Measurements from ENCODE around the gene DDR1.

DNA sequence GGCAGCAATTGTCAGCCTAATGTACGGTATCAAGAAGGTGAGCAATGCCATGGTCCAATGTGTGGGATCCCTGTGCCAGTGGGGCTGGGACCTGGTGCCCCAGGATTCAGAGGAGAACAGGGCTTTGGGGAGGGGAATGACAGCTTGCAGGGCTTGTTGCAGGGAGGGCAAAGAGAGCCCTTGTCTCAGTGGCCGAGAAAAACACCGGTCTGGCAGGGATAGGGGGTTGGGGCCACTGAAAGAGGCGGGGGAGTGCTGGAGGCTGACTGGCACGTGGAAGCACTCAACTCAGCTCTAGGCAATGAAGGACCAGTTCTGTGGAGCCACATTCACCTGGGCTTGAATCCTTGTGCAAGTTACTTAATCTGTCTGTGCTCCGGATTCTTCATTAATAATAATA is 52.9 kb downstream of the DDR1 start:
- TF ChIP-seq, protein P1, sequence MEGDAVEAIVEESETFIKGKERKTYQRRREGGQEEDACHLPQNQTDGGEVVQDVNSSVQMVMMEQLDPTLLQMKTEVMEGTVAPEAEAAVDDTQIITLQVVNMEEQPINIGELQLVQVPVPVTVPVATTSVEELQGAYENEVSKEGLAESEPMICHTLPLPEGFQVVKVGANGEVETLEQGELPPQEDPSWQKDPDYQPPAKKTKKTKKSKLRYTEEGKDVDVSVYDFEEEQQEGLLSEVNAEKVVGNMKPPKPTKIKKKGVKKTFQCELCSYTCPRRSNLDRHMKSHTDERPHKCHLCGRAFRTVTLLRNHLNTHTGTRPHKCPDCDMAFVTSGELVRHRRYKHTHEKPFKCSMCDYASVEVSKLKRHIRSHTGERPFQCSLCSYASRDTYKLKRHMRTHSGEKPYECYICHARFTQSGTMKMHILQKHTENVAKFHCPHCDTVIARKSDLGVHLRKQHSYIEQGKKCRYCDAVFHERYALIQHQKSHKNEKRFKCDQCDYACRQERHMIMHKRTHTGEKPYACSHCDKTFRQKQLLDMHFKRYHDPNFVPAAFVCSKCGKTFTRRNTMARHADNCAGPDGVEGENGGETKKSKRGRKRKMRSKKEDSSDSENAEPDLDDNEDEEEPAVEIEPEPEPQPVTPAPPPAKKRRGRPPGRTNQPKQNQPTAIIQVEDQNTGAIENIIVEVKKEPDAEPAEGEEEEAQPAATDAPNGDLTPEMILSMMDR (conservative IDR thresholded peaks at IDR 0.05; ENCODE audit: low read depth in 2 of 2) = no peak
- TF ChIP-seq POLR2AphosphoS5 (IDR thresholded peaks at IDR 0.05; ENCODE audit: low read depth) = no peak
- no peak for TF ChIP-seq EZH2phosphoT487 (IDR thresholded peaks at IDR 0.05; ENCODE audit: unreplicated experiment)
- TF ChIP-seq ZNF331 (CRISPR knock-in tag; IDR thresholded peaks at IDR 0.05; ENCODE audit: low read depth) = no peak
- TF ChIP-seq JUNB (IDR thresholded peaks at IDR 0.05; ENCODE audit: unreplicated experiment) = no peak
- no peak for TF ChIP-seq EZH2 (IDR thresholded peaks at IDR 0.05; ENCODE audit: low read depth, unreplicated experiment)
- TF ChIP-seq, protein P2, sequence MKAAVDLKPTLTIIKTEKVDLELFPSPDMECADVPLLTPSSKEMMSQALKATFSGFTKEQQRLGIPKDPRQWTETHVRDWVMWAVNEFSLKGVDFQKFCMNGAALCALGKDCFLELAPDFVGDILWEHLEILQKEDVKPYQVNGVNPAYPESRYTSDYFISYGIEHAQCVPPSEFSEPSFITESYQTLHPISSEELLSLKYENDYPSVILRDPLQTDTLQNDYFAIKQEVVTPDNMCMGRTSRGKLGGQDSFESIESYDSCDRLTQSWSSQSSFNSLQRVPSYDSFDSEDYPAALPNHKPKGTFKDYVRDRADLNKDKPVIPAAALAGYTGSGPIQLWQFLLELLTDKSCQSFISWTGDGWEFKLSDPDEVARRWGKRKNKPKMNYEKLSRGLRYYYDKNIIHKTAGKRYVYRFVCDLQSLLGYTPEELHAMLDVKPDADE (IDR thresholded peaks at IDR 0.05) = no peak
- no peak for TF ChIP-seq ZNF114 (CRISPR knock-in tag; IDR thresholded peaks at IDR 0.05)
- TF ChIP-seq, protein P3, sequence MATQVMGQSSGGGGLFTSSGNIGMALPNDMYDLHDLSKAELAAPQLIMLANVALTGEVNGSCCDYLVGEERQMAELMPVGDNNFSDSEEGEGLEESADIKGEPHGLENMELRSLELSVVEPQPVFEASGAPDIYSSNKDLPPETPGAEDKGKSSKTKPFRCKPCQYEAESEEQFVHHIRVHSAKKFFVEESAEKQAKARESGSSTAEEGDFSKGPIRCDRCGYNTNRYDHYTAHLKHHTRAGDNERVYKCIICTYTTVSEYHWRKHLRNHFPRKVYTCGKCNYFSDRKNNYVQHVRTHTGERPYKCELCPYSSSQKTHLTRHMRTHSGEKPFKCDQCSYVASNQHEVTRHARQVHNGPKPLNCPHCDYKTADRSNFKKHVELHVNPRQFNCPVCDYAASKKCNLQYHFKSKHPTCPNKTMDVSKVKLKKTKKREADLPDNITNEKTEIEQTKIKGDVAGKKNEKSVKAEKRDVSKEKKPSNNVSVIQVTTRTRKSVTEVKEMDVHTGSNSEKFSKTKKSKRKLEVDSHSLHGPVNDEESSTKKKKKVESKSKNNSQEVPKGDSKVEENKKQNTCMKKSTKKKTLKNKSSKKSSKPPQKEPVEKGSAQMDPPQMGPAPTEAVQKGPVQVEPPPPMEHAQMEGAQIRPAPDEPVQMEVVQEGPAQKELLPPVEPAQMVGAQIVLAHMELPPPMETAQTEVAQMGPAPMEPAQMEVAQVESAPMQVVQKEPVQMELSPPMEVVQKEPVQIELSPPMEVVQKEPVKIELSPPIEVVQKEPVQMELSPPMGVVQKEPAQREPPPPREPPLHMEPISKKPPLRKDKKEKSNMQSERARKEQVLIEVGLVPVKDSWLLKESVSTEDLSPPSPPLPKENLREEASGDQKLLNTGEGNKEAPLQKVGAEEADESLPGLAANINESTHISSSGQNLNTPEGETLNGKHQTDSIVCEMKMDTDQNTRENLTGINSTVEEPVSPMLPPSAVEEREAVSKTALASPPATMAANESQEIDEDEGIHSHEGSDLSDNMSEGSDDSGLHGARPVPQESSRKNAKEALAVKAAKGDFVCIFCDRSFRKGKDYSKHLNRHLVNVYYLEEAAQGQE (IDR thresholded peaks at IDR 0.05; ENCODE audit: unreplicated experiment) = no peak
- TF ChIP-seq CREB1 (CRISPR knock-in tag; IDR thresholded peaks at IDR 0.05; ENCODE audit: low read depth) = no peak
- no peak for TF ChIP-seq NANOG (IDR thresholded peaks at IDR 0.05; ENCODE audit: borderline replicate concordance)
- no peak for TF ChIP-seq STAT1 (IDR thresholded peaks at IDR 0.05; ENCODE audit: unreplicated experiment)

Data from GM23338 (cell line).